GM12878 (cell line): ENCODE data around the gene POLG. TPM values are rescaled to one million over a fixed set of nuclear protein-coding genes. Genes with fewer than 3 reads are reported as not detected.

Experiments
- ATAC-seq: fragments of 200-7000 bp; cut with Tn5 transposase; 3 replicates; pipeline ENCODE4 v1.9.1; 2020; ENCODE audit warnings: mild to moderate bottlenecking, moderate library complexity
- BruUV-seq: library from RNA; stranded (reverse); fragments of 400-500 nt; replicated peaks from 2 replicates; lab custom pipeline; 2021; lab: Mats Ljungman, UMichigan
- CTCF ChIA-PET: fragments of 300-600 bp; sonication (Branson Sonifier 250); formaldehyde crosslinking; extraction: SDS; loops from one replicate; lab custom pipeline; 2021; ENCODE audit warnings: inconsistent platforms; lab: Yijun Ruan, JAX
- POLR2A ChIA-PET: fragments of 350-600 bp; formaldehyde crosslinking; extraction: SDS; loops from one replicate; lab custom pipeline; 2021; ENCODE audit warnings: inconsistent platforms; lab: Charles Lee
- RAD21 ChIA-PET: fragments of 300-600 bp; sonication (Branson Sonifier 250); formaldehyde crosslinking; loops from one replicate; lab custom pipeline; 2023; ENCODE audit warnings: antibody characterized with exemption; ENCODE audit not compliant: unreplicated experiment; lab: Charles Lee
- SMC1A ChIA-PET: fragments of 300-600 bp; sonication (Branson Sonifier 250); formaldehyde crosslinking; loops from one replicate; lab custom pipeline; 2023; ENCODE audit not compliant: unreplicated experiment, uncharacterized antibody; lab: Charles Lee
- DNase-seq: peaks from one replicate; pipeline ENCODE4 v3.0.0-alpha.2; 2011; ENCODE audit warnings: low read depth, low spot score
- FAIRE-seq: peaks from 3 replicates; lab custom pipeline; 2011; peaks lifted over from hg19 to GRCh38; lab: Jason Lieb, UNC
- H2AFZ ChIP-seq: 2 replicates; pipeline ENCODE4 v1.6.0; 2011; ENCODE audit warnings: low read depth, low read length, control low read depth; ENCODE audit not compliant: control insufficient read depth
- H3K27ac ChIP-seq: 2 replicates; pipeline ENCODE4 v1.5.1; 2011; ENCODE audit warnings: control low read depth; ENCODE audit not compliant: control insufficient read depth, insufficient read depth
- H3K27me3 ChIP-seq, 2 experiments: replicated peaks in 1 of 2; 2 replicates each; pipeline versions ENCODE4 v1.6.0 to v1.6.1; 2011; ENCODE audit warnings: low read length in 1 of 2; ENCODE audit not compliant: control insufficient read depth in 2 of 2, insufficient read depth in 2 of 2
- H3K36me3 ChIP-seq, 2 experiments: 2 replicates each; pipeline ENCODE4 v1.5.1; 2011; ENCODE audit warnings: low read length in 1 of 2; ENCODE audit not compliant: control insufficient read depth in 2 of 2, insufficient read depth in 2 of 2
- H3K4me1 ChIP-seq: 2 replicates; pipeline ENCODE4 v1.6.1; 2011; ENCODE audit warnings: mild to moderate bottlenecking, low read length, moderate library complexity, mixed read lengths; ENCODE audit not compliant: control insufficient read depth, insufficient read depth
- H3K4me2 ChIP-seq: 2 replicates; pipeline ENCODE4 v1.6.0; 2011; ENCODE audit warnings: control low read depth; ENCODE audit not compliant: control insufficient read depth, insufficient read depth
- H3K4me3 ChIP-seq: fragments of 200-600 bp; sonication (generic); 2 replicates; pipeline ENCODE4 v1.5.1; 2016
- H3K79me2 ChIP-seq: 2 replicates; pipeline ENCODE4 v1.6.0; 2011; ENCODE audit warnings: low read length; ENCODE audit not compliant: control insufficient read depth, insufficient read depth
- H3K9ac ChIP-seq: 2 replicates; pipeline ENCODE4 v1.8.0; 2011; ENCODE audit warnings: low read length, control low read depth, mixed read lengths; ENCODE audit not compliant: control insufficient read depth, insufficient read depth
- H3K9me3 ChIP-seq: replicated peaks from 3 replicates; pipeline ENCODE4 v1.5.1; 2011; ENCODE audit warnings: mild to moderate bottlenecking, low read length; ENCODE audit not compliant: control insufficient read depth, insufficient read depth
- H4K20me1 ChIP-seq: 2 replicates; pipeline ENCODE4 v1.6.0; 2011; ENCODE audit not compliant: control insufficient read depth, insufficient read depth
- ASH2L ChIP-seq: fragments of 300-600, 200-600 bp; sonication (generic); IDR thresholded peaks from 2 replicates; pipeline ENCODE4 v1.6.1; 2017; ENCODE audit warnings: low read depth, mild to moderate bottlenecking, borderline replicate concordance
- BMI1 ChIP-seq: fragments of 450-650 bp; IDR thresholded peaks from 2 replicates; pipeline ENCODE4 v1.6.1; 2016; ENCODE audit warnings: mild to moderate bottlenecking, moderate library complexity, borderline replicate concordance
- CUX1 ChIP-seq: IDR thresholded peaks from 2 replicates; pipeline ENCODE4 v1.6.1; 2012; ENCODE audit warnings: improper control_type of control experiment, low read depth, low read length; ENCODE audit not compliant: insufficient replicate concordance
- HDGF ChIP-seq: fragments of 450-650 bp; IDR thresholded peaks from 2 replicates; pipeline ENCODE4 v1.6.1; 2016; ENCODE audit warnings: antibody characterized with exemption
- KDM1A ChIP-seq: fragments of 200-600 bp; sonication (generic); IDR thresholded peaks from 2 replicates; pipeline ENCODE4 v1.6.1; 2016; ENCODE audit warnings: borderline replicate concordance
- KLF5 ChIP-seq: fragments of 450-650 bp; IDR thresholded peaks from 2 replicates; pipeline ENCODE4 v1.6.1; 2014; ENCODE audit warnings: mild to moderate bottlenecking; ENCODE audit not compliant: partially characterized antibody
- MEF2B ChIP-seq: fragments of 450-650 bp; IDR thresholded peaks from 2 replicates; pipeline ENCODE4 v1.6.1; 2018; ENCODE audit warnings: mild to moderate bottlenecking, moderate library complexity; ENCODE audit not compliant: partially characterized antibody, poor library complexity, severe bottlenecking
- NFIC ChIP-seq: IDR thresholded peaks from 2 replicates; pipeline ENCODE4 v1.6.1; 2012; ENCODE audit warnings: low read depth, mild to moderate bottlenecking, inconsistent platforms, low read length, moderate library complexity
- NFYB ChIP-seq: IDR thresholded peaks from 2 replicates; pipeline ENCODE4 v1.6.1; 2011; ENCODE audit warnings: low read depth, mild to moderate bottlenecking, low read length, improper control_type of control experiment, moderate library complexity; ENCODE audit not compliant: insufficient read depth
- PAX5 ChIP-seq: IDR thresholded peaks from 2 replicates; pipeline ENCODE4 v1.6.1; 2011; ENCODE audit warnings: low read depth, low read length, borderline replicate concordance
- SKIL ChIP-seq: fragments of 450-650 bp; IDR thresholded peaks from 2 replicates; pipeline ENCODE4 v1.6.1; 2017; ENCODE audit warnings: mild to moderate bottlenecking, low read depth, inconsistent platforms; ENCODE audit not compliant: poor library complexity, severe bottlenecking
- SMAD5 ChIP-seq: IDR thresholded peaks from 2 replicates; pipeline ENCODE4 v1.6.1; 2016; ENCODE audit warnings: antibody characterized with exemption, low read depth
- SMARCA5 ChIP-seq: fragments of 450-650 bp; IDR thresholded peaks from 2 replicates; pipeline ENCODE4 v1.6.1; 2017; ENCODE audit warnings: mild to moderate bottlenecking
- ZNF207 ChIP-seq: fragments of 450-650 bp; IDR thresholded peaks from 2 replicates; pipeline ENCODE4 v1.6.1; 2014; ENCODE audit warnings: antibody characterized with exemption, mild to moderate bottlenecking, borderline replicate concordance
- ZSCAN29 ChIP-seq: fragments of 450-650 bp; IDR thresholded peaks from 2 replicates; pipeline ENCODE4 v1.6.1; 2017; ENCODE audit warnings: mild to moderate bottlenecking, moderate library complexity
- WGBS: methylation state at CpG from one replicate; pipeline ENCODE4 v1.1.6; 2016; ENCODE audit warnings: low lambda C conversion rate; ENCODE audit not compliant: insufficient replicate concordance, insufficient coverage; ENCODE audit errors: missing lambda C conversion rate; 5-methylcytosine and 5-hydroxymethylcytosine counted together
- in situ Hi-C: fragments of 300-500 bp; cut with MboI; formaldehyde crosslinking; loops from 9 replicates; pipeline ENCODE4 v1.14.3; 2018; ENCODE audit warnings: mixed read lengths
- intact Hi-C: fragments of 100-400 bp; cut with micrococcal nuclease; formaldehyde crosslinking; loops from one replicate; pipeline ENCODE4 v1.14.2; 2022; ENCODE audit not compliant: unreplicated experiment
- polyA plus RNA-seq, 11 experiments: library from polyadenylated mRNA; depleted of rRNA in 4 of 11; unstranded in 6 of 11; stranded (reverse) in 5 of 11; fragments of >200 nt; fragmentation: Nextera tagmentation in 4 of 11; fragmentation: Illumina TruSeq in 1 of 11; extraction: Ambion mirVana in 4 of 11; extraction: Trizol in 1 of 11; gene quantifications; 1 replicate in 1 of 11; 2 replicates in 10 of 11; pipeline versions ENCODE4 v1.2.1 to v1.2.3, GENCODE V29; 2011 to 2016; ENCODE audit warnings: inconsistent platforms in 2 of 11, missing spikeins in 2 of 11, low read depth in 1 of 11
- total RNA-seq, 4 experiments: library from RNA; depleted of rRNA in 3 of 4; stranded (reverse); fragments of >200 nt in 3 of 4; fragmentation: Illumina TruSeq in 1 of 4; extraction: Trizol in 1 of 4; gene quantifications; 2 replicates each; pipeline versions ENCODE4 v1.2.1 to v1.2.3, GENCODE V29; 2013 to 2021

POLG gene
- total and polyA plus RNA-seq, 10 of the 15 experiments (the other 5 are each of a cell fraction or from before 2014, with no cell fraction given), result 14.8 to 71.1 (median 33.0) TPM

- TF ChIP-seq MEF2B (no peak), BMI1 (no peak), ZNF207 (no peak), CUX1 (no peak), ZSCAN29 (no peak), ASH2L (no peak)
- TF ChIP-seq, all 136 proteins: peak for 0
Observed at GRCh38 chr15:89291934-89292438, 42.6 kb downstream of the POLG start (continued).

- WGBS, result 82% methylated on average over 4 of the region's 4 CpGs
- Histone ChIP-seq H3K4me1 (no peaks in the 10 kb centered on the region), H3K4me3 (no peak overlapping the region), H3K27ac (no peak overlapping the region), H3K36me3 (peaks cover 0 to 22% of the 10 kb centered on the region in 2 experiments; a peak in 2 of 4 replicates), H3K27me3 (no peaks in the 10 kb centered on the region), H3K4me2 (no peak overlapping the region), H3K9me3 (no peaks in the 10 kb centered on the region), H4K20me1 (no peaks in the 10 kb centered on the region), H2AFZ (no peak overlapping the region), H3K9ac (no peak overlapping the region), H3K79me2 (no peaks in the 10 kb centered on the region)
- TF ChIP-seq NFIC (no peak), SKIL (no peak), HDGF (no peak), KDM1A (no peak), SMAD5 (no peak), NFYB (no peak), KLF5 (no peak), SMARCA5 (no peak), PAX5 (no peak)
- SMC1A ChIA-PET, result no interaction called here
- intact Hi-C loops (no loop called here), in situ Hi-C loops (no loop called here)
- no peak for DNase-seq
- CTCF ChIA-PET, result interaction anchor here (1.4 kb wide), 1 partner anchor 76 kb away, joined by 5 read pairs; no protein-coding TSS in a partner anchor
- no peak for ATAC-seq
- FAIRE-seq, result no peak
- POLR2A ChIA-PET, result no interaction called here
- RAD21 ChIA-PET, result no interaction called here
- no TSS peak for BruUV-seq
Observed at GRCh38 chr15:89283201-89283600, 51.4 kb downstream of the POLG start.
